ENCODE measurements around the gene FTCD. TPM values are rescaled to one million over a fixed set of nuclear protein-coding genes. Genes with fewer than 3 reads are reported as not detected.

FTCD gene
- total RNA-seq, 1 donor from 2014 or later = 0.41 TPM

- FAIRE-seq (no peak), DNase-seq (ENCODE audit: low spot score in 2 of 2) (no peak)
These were observed 59.4 kb downstream of the FTCD start for GRCh38 chr21:46095814-46096595.

- FAIRE-seq (no peak), DNase-seq (ENCODE audit: low spot score in 2 of 2) (no peak)
These were observed 60.2 kb downstream of the FTCD start for GRCh38 chr21:46095083-46095719.

DNA sequence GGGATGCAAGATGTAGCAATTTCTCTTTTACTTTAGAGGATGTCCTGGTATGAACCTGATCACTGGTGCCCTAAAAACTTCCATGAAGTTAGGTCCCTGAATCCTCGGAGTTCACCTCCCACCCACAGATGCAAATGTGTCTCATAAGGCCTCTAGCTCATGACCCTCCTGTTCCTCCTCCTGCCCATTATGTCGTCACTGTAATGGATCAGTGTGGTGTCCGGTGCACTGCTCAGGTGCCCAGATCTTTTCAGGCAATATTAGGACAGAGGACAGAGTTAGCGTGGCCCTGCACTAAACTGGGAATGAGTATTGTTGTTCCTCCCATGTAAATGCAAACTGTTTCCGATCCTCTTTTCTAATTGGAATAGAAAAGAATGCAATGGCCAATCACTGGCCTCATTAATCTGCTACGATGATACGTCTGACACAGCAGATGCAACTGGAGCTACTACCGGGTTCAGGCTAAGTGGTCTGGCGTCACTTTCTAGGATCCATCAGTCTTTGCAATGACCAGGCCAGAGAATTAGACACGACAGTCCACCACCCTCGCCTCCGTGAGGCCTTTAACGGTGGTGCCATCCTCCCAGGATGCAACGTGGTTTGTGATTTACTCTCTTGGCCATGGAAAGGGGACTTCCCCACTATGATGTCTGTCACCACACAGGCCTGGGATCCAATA is 60.8 kb downstream of the FTCD start:
- DNase-seq (ENCODE audit: low spot score in 2 of 2) (no peak), FAIRE-seq (no peak)

- FAIRE-seq = no peak
- DNase-seq (ENCODE audit: low spot score in 2 of 2) = no peak
These were observed 61.5 kb downstream of the FTCD start for GRCh38 chr21:46093668-46094400.

DNA sequence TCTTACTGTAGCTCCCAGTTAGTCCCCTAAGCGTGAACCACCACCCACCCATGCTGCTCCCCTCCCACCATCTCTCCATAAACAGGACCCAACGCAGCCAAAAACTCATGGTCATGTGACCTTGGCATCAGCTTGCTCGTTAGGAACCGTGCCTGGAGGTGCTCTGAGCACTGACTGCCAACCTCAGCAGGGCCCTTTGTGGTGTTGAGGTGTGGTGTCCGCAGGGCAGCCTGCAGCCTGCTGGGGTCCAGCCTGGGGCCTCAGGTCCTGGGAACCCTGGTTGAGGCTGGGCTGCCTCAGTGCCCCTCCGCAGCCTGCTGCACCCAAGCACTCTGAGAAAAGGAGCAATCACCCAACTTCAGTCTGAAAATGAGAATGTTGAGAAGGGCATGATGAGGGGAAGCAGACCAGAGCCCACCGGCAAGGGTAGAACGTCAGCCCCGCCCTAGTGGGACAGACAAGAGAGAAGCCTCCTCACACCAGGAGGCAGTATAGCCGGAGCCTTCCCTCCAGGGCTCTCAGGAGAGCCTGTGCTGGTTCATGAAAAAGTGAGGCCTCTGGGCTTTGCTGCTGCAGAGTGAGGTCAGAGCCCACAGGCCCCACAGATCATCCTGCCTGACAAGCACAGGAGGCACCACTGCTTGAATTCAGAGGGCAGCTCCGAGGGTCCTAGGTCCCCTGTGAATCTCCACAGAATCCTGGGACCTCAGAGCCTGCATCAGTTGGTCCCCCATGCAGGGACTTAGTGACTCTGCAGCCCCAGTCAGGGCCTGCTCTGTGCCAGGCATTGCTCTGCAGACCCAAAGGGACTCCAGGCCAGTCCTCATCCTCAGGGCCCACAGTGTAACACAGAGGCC is 62.3 kb downstream of the FTCD start:
- no peak for FAIRE-seq
- no peak for DNase-seq (ENCODE audit: low spot score in 2 of 2)

DNA sequence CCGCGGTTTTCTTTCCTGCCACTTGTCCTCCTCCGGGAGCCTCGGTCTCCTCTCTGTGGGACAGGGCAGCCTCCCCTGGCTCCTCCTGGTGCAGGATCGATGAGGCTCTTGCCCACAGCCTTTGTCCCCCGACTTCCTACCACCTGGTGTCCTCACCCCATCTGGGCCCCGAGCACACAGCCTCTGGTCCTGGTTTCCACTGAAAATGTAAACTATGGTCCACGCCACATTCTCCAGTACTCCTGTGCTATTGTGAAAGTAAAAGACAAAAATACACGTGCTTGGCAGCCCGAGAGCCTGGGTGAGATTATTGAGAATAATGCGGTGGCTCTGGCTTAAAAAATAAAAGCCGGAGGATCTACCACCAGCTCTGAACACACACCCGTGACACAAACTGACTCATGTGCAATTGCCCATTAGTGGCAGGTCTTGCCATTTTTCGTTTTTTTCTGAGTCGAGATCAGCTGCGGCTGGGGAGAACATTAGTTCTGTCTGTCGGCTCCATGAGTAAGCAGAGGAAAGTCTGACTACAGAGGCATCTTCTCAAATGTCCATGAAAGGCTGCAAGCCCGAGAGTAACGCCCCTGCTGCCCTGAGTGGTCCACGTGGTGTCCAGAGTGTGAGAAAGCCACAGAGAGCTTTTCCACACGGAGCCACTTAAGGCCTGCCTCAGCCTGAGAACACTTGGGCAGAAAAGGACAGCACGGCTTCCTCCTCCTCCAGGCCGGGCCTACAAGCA is 63.2 kb downstream of the FTCD start:
- no peak for FAIRE-seq
- DNase-seq (ENCODE audit: low spot score in 2 of 2) = no peak

- DNase-seq (ENCODE audit: low spot score in 2 of 2) = no peak
- no peak for FAIRE-seq
These were observed 63.8 kb downstream of the FTCD start for GRCh38 chr21:46091631-46092025.

DNA sequence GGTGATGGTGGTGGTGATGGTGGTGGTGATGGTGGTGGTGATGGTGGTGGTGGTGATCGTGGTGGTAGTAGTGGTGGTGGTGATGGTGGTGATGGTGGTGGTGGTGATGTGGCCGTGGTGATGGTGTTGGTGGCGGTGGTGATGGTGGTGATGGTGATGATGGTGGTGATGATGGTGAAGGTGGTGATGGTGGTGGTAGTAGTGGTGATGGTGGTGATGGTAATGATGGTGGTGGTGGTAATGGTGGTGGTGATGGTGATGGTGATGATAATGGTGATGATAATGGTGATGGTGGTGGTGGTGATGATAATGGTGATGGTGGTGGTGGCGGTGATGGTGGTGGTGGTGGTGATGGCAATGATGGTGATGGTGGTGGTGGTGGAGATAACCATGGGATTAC is 64.3 kb downstream of the FTCD start:
- FAIRE-seq (no peak), DNase-seq (ENCODE audit: low spot score in 2 of 2) (no peak)

- DNase-seq (ENCODE audit: low spot score in 2 of 2) = no peak
- FAIRE-seq = no peak
These were observed 66.1 kb downstream of the FTCD start for GRCh38 chr21:46089285-46089684.

GRCh38 chr21:46088189-46088588 is 67.2 kb downstream of the FTCD start:
- no peak for FAIRE-seq
- no peak for DNase-seq (ENCODE audit: low spot score in 2 of 2)

- FAIRE-seq (no peak), DNase-seq (ENCODE audit: low spot score in 2 of 2) (no peak)
These were observed 67.7 kb downstream of the FTCD start for GRCh38 chr21:46087641-46088040.

Other genes starting within 250 kb of the FTCD start
- gene COL6A1, start 173.8 kb downstream of the FTCD start, total RNA-seq = 41.6 TPM
- gene COL6A2, start 57.5 kb downstream of the FTCD start, total RNA-seq = 15.5 TPM
- gene SPATC1L, start 28.9 kb upstream of the FTCD start, total RNA-seq = 4.9 TPM
- gene LSS, start 73.2 kb upstream of the FTCD start, total RNA-seq = 39.5 TPM
- gene MCM3AP, start 130.0 kb upstream of the FTCD start, total RNA-seq = 67.7 TPM
- gene YBEY, start 130.8 kb upstream of the FTCD start, total RNA-seq = 13.0 TPM
- 3.7 TPM for gene C21orf58, start 168.3 kb upstream of the FTCD start, total RNA-seq
- gene PCNT, start 168.6 kb upstream of the FTCD start, total RNA-seq = 15.5 TPM